ENCODE measurements around the gene EIPR1.

The EIPR1 gene

GRCh38 chr2:3264010-3264744, 113.4 kb downstream of the EIPR1 start:
- DNase-seq = no peak

- no peak for DNase-seq
Measured at GRCh38 chr2:3263487-3263886, 114.1 kb downstream of the EIPR1 start.

- no peak for DNase-seq
Measured at GRCh38 chr2:3262437-3263388, 114.9 kb downstream of the EIPR1 start.

GRCh38 chr2:3261511-3261910, 116.1 kb downstream of the EIPR1 start:
- no peak for DNase-seq

GRCh38 chr2:3260959-3261358, 116.7 kb downstream of the EIPR1 start:
- DNase-seq = no peak

GRCh38 chr2:3257826-3258225, 119.8 kb downstream of the EIPR1 start:
- DNase-seq = no peak

GRCh38 chr2:3257166-3257565, 120.5 kb downstream of the EIPR1 start:
- DNase-seq = no peak

GRCh38 chr2:3256605-3257004, 121.0 kb downstream of the EIPR1 start:
- DNase-seq = no peak

- DNase-seq = no peak
Measured at GRCh38 chr2:3256157-3256556, 121.5 kb downstream of the EIPR1 start.

- no peak for DNase-seq
Measured at GRCh38 chr2:3254442-3254941, 123.1 kb downstream of the EIPR1 start.

- no peak for DNase-seq
Measured at GRCh38 chr2:3253913-3254441, 123.6 kb downstream of the EIPR1 start.

- DNase-seq = no peak
Measured at GRCh38 chr2:3251946-3252345, 125.7 kb downstream of the EIPR1 start.

GRCh38 chr2:3249476-3249962, 128.1 kb downstream of the EIPR1 start:
- DNase-seq = no peak

- DNase-seq = no peak
Measured at GRCh38 chr2:3248754-3249475, 128.7 kb downstream of the EIPR1 start.

- DNase-seq = no peak
Measured at GRCh38 chr2:3246928-3247714, 130.5 kb downstream of the EIPR1 start.

GRCh38 chr2:3246406-3246805, 131.2 kb downstream of the EIPR1 start:
- DNase-seq = no peak

- no peak for DNase-seq
Measured at GRCh38 chr2:3244486-3244885, 133.1 kb downstream of the EIPR1 start.

GRCh38 chr2:3243804-3244203, 133.8 kb downstream of the EIPR1 start:
- no peak for DNase-seq

- DNase-seq = peak in 1 of 4 experiments; percentile 2
Measured at GRCh38 chr2:3242747-3243369, 134.8 kb downstream of the EIPR1 start.

- no peak for DNase-seq
Measured at GRCh38 chr2:3241971-3242746, 135.5 kb downstream of the EIPR1 start.

All from activated naive CD4-positive, alpha-beta T cell (primary cell).